Cardiac septum (tissue), 1 donor: Measurements from ENCODE around the gene PZP. TPM values are rescaled to one million over a fixed set of nuclear protein-coding genes. Genes with fewer than 3 reads are reported as not detected.

Experiments used
- DNase-seq: peaks from one replicate; pipeline ENCODE4 v3.0.0-alpha.2; 2020; ENCODE audit warnings: low spot score
- intact Hi-C: fragments of 100-400 bp; cut with DNase I; formaldehyde crosslinking; loops from one replicate; pipeline ENCODE4 v1.14.0; 2022
- total RNA-seq: library from RNA; stranded (reverse); fragmentation: NEBNext Ultra II Directional; extraction: Animal tissue kit (Norgen Biotek cat#: 25700); gene quantifications from one replicate; pipeline ENCODE4 v1.2.1, GENCODE V29; 2021
- donor health status: DM: no; HTN: no; CAD: no.

PZP gene
- total RNA-seq, 1 donor from 2014 or later = 0.46 TPM

DNA sequence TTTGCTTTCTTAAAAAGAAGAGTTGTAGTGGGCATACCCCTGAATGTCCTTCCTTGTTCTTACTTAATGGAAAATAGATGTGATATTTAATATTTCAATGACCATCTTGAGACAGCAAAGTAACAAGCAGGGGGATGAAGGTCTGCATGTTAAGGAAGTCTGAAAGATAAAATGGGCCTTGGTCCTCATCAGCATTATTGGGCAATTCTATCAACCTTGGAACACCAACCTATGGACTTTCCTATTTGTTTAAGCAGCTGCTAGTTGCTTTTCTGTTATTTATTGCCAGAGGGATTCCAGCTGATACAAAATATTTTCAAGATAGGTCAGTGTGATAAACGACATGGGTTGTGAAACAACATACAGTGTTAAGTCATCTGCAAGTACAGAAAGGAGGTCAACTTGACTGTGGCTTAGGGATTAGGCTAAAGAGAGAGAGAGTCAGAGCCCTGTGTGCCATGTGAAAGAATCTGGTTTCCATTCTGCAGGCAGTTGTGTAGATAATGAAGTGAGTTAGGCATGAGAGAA is 76.1 kb downstream of the PZP start:
- intact Hi-C loops = no loop called here
- no peak for DNase-seq

DNA sequence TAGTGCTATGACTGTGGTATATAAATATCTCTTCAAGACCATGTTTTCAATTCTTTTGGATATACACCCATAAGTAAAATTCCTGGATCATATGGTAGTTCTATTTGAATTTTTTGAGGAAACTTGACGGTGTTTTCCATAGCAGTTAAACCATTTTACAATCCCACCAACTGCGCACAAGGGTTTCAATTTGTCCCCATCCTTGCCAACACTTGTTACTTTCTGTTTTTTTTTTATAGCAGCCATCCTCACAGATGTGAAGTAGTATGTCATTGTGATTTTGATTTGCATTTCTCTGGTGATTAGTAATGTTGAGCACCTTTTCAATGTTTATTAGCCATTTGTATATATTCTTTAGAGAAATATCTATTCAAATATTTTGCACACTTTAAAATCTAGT is 78.0 kb downstream of the PZP start:
- no peak for DNase-seq
- intact Hi-C loops = no loop called here

DNA sequence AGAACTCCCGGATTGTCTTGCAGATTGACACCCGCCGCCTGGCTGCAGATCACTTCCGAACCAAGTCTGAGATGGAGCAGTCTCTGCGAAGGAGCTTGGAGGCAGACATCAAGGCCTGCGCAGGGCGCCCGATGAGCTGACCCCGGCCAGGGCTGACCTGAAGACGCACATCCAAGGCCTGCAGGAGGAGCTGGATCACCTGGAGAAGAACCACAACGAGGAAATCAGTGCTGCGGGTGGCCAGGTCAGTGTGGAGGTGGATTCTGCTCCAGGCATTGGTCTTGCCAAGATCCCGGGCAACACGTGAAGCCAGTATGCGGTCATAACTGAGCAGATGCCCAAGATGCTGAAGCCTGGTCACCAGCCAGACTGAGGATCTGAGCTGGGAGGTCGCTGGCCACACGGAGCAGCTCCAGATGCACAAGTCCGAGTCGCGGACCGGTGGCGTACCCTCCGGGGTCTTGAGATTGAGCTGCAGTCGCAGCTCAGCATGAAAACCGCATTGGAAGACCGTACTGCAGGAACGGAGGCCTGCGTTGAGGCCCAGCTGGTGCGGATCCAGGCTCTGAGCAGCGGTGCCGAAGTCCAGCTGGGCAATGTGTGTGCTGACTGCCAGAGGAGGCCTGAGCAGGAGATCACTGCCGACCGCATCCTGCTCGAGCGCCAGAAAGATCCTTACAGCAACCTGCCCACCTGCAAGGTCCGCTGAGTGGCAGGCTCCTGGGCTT is 80.1 kb downstream of the PZP start:
- intact Hi-C loops = no loop called here
- no peak for DNase-seq

DNA sequence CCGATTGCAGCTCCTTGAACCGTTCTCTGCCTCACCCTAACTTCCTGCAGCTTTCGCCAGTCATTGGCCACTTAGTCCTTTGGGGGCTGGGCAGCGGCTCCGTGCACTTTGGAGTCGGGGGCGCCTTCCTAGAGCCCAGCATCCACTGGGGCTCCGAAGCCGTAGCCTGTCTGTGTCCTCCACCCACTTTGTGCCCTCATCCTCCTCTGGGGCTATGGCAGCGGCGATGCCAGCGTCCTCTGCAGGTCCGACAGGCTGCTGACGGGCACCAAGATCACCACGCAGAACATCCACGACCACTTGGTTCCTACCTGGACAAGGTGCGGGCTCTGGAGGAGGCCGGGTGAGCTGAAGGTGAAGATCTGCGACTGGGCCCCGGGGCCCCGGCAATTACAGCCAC is 80.7 kb downstream of the PZP start:
- DNase-seq = no peak
- intact Hi-C loops = no loop called here

DNA sequence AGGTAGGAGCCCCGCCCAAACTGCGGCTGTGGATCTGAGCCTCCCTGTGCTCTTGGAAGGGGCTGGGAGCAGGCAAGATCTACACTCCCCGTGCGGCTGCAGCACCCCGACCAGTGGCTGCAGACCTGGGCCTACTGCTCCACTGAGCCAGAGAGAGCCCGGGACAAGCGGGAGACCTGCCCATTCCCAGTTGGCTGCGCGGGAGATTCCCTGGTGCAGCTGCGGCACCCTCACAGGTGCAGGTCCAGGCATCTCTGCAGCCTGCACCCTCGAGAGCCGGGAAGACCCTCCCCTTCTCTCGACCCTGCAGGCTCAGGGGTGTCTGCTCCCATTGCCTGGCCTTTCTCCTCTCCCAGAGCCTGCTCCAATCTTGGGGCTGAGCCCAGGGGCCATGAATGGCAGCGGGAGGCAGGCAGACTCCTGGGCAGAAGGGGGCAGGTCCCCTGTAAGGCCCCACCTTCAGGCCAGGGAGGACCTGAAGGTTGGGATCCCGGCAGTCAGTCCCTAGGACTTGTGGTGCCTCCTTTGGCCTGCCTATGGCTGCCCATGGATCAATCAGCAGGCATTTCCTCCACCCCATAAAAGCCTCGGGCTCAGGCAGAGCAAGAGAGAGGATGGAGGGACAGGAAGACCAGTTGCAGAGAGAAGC is 83.7 kb downstream of the PZP start:
- intact Hi-C loops = no loop called here
- DNase-seq = no peak

DNA sequence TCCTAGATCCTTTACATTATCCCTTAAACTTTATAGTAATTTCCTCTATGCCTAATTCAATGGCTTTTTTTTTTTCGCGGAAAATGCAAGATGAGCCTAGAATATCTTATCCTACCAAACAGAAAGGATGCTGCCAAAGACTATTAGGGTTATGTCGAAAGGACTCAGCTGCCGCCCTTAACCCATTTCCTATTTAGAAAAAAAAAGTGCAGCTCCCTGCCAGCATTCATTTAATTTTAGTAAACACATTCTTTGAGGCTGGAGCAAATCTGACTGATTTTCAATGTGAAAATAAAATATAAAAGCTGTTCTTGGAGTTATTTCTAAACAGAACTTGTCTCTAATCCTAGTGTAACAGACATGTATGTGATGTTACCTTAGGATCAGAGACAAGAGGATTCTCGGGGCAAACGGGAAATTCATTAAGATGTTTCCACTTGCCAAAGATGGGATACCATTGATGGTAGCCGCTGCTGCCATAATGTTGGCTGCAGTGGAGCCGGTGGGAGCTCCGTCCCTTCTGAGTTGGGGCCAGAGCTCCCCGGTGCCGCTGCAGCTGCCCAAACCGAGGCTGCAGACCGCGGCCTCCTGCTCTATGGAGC is 84.3 kb downstream of the PZP start:
- intact Hi-C loops = no loop called here
- no peak for DNase-seq

DNA sequence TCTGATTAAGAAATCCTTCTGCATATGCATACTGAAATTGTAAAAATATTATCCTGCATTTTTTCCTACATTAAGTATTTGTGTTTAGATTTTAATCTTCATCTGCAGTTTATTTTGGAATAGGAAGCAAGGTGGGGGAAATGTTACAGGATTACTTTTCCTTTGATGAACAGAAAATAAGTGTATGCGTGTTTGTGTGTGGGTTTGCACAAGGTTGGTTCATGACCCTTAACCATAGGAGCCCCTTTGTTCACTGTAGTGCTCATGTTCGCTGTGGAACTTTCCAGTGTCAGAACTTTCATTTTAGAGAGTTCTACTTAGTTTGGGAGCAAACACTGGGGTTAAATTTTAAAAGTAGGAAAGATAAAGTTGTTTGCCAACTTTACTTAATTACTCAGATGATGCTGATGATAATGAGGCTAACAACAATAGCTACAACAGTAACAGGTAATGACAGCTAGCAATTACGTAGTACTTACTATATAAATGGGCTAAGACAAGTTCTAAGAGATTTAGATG is 86.0 kb downstream of the PZP start:
- DNase-seq = no peak
- intact Hi-C loops = no loop called here

DNA sequence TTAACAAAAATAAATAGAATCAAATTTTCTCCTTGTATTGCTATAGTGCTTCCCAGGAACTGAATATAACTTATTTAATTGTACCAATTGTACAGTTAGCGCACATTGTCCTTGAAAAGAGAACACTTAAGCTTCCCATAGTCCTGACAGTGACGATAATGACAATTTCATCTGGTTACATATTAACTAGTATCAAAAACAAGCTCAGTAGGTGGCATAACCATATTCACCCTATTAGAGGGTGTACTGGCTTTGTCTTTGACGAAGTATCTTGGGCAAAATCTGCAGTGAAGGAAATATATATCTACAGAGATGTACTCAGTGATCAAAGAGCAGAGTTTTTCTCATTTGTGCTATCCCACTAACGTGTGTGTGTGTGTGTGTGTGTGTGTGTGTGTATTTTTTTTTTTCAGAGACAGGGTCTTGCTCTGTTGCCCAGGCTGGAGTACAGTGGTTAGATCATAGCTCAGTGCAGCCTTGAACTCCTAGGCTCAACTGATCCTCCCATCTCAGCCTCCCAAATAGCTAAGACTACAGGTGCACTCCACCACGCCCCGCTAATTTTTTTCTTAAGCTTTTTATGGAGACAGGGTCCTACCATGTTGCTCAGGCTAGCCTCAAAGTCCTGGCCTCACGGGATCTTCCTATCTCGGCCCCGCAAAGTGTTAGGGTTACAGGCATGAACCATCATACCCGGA is 87.6 kb downstream of the PZP start:
- DNase-seq = no peak
- intact Hi-C loops = no loop called here

DNA sequence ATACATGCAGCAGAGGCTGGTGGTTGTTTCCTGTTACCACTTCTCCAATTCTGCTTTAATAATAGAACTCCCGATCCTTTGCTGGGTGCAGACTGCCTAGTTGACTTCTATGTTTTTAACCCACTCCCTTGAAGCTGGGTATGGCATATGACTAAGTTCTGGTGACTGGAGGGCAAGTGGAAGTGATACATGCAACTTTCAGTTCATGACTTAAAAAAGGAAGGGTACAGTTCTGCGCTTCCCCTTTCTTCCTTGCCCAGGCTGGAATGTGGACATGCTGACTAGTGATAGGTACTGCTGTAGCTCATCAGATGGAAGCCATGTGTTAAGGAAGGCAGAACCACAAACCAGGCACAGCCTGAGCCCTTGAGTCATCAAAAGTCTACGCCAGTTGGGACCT is 90.0 kb downstream of the PZP start:
- DNase-seq = no peak
- intact Hi-C loops = loop anchor here (5.0 to 10.0 kb wide), 3 partner anchors 44 to 167 kb away; no protein-coding TSS in a partner anchor

DNA sequence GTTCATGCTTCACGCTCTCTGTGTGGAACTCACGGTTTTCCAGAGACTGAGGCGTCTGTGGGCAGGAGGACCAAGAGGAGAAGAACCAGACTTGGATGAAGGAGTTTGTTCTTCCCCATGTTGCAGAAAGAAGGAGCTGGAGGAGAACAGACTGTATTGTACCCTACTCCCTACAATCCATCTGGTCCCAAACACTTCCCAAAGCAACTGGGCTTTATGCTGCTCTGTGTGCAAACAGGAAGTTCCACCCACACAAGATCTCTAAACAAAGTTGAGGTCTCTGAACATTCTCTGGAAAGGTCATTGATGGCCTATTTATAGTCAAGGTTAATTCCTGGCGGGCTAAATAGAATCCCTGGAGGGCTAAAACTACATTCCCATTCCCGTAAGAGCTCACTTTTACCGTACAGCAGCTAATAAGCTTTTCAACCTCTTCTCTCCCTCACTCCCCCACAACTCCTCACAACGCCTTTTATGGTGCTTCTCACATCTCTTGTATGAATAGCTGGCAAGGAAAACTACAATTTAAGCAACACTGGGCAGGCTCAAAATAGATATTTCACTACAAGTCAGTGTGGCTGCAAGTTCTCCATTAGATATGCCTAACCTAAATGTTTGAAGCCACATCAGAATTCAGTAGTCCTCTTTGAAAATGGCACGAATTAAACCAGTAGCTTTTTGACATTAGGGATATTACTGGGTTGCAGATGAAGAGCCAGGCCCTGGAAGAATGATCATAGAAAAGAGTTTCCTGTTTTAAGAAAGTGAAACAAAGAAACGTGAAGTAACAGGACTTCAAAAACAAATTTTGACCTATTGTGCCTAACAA is 92.2 kb downstream of the PZP start, which contains the start of gene A2M:
TSS of gene A2M (minus strand) at position 189 of the 829 bp plus-strand sequence. CDS start at position 119, 70 bp downstream.
- DNase-seq = no peak
- intact Hi-C loops = loop anchor here (5.0 to 10.0 kb wide), 3 partner anchors 46 to 169 kb away; no protein-coding TSS in a partner anchor

DNA sequence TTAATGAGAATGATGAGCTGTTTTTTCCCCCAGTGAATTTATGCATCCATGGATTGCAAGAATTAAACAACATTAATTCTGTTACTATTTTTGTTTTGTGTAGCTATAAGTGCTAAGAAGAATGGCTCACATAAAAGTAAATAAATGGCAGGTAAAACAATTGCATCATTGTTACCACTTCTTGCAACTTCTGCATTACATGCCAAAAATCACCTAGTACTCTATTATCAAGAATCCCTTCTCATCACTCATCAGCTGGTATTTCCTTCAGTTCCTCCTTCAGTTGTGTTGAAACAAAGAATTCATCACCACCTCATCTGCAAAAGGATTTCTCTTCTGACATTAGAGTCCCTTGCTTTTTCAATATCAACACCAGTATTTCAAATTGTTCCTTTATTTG is 93.2 kb downstream of the PZP start:
- intact Hi-C loops = loop anchor here (5.0 to 10.0 kb wide), 4 partner anchors 47 to 170 kb away; no protein-coding TSS in a partner anchor
- no peak for DNase-seq

DNA sequence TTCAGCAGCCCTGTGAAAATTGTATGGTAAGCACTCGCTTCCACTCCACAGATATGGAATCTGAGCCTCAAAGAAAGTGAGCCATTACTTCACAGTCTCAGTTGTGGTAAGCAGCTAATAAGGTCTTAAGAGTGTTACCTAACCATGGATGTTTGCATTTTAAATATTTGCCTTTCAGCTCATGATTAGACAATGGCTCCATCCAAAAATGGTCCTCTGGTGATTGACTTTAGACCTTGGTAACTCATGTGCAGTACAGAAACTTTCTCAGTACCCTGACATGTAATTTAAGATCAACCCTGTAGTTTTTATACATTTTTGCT is 94.2 kb downstream of the PZP start:
- intact Hi-C loops = loop anchor here (5.0 to 10.0 kb wide), 2 partner anchors 47 to 171 kb away; no protein-coding TSS in a partner anchor
- no peak for DNase-seq

DNA sequence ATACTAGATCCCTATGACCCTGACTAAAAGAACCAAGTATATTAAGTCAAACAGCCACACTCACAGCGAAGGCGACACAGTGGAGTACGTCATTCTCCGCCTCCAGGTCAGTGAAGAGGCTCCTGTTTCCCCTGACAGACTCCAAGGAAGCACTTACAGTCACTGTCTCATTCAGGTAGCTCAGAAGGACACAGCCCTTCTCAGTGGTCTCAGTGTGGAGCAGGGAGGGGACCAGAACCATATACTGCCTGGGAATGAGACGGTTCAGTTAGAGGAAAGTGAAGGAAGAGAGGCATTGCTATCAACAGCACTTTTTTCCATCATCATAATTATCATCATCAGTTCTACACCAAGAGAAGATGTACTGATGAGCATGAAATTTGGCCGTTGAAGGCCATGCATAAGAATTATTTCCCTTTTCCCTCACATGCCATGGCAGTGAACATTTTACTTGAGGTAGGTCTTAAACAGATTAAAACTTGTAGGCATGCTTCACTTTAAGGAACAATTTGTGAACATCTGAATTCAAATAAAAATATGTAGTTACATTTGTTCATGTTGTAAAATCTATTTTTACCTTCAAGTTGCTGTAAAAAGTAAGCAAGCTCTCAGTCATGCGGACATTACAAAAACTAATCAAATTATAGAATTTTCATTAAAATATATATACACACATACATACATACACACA is 94.8 kb downstream of the PZP start:
- intact Hi-C loops = loop anchor here (5.0 to 10.0 kb wide), 2 partner anchors 46 to 171 kb away; no protein-coding TSS in a partner anchor
- DNase-seq = no peak

DNA sequence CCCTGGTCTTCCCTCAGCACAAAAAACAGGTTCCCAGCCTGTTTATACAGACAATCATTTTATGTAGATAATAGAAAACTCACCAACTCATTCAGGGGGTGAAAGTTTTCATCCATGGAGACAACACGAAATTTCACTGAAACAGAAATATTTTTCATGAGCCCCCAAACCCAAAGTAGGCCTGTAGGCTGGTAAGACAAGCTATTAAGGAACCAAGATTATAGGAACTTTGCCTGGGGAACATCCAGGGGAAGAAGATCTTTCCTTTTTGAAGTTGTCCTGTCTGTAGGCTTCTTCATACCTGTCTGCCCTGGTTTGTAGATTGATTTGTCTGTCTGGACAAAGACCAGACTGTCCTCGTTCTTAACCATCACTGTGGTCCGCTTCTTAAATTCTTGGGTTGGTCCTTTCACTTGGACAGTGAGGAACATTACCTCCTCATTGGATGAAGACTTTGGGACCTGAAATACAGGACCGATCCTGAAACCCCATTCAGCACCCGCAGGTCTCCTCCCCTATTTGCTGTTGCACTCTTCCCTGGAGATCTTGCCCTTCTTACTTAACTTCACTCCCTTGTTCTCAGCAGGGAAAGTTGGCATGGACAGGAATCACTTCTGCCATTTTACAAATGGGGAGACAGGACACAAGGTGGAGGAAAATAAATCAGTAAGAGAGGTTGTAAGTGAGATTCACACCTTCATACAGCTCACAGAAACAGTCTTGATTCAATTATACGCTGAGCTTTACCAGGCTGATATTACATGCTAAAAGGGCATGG is 95.9 kb downstream of the PZP start:
- DNase-seq = no peak
- intact Hi-C loops = loop anchor here (5.0 to 10.0 kb wide), 2 partner anchors 45 to 173 kb away; no protein-coding TSS in a partner anchor

DNA sequence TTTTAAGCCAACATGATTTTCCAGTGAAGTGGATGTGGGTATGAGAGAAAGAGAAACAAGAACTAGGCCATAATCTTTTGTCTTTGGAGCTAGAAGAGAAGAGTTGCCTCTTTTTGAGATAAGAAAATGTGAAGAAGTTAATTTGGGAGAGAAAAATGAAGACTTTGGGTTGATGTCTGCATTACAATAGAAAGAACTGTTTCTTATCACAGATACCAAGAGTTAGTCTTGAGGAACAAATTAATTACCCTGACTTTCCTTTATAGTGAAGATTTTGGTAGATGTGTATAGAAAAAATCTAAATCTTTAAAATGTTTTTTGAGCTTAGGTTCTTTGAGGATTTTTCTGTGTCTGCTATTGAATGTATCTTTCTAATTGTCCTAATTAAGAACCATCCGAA is 96.7 kb downstream of the PZP start:
- intact Hi-C loops = loop anchor here (5.0 to 10.0 kb wide), 2 partner anchors 44 to 173 kb away; no protein-coding TSS in a partner anchor
- DNase-seq = no peak

DNA sequence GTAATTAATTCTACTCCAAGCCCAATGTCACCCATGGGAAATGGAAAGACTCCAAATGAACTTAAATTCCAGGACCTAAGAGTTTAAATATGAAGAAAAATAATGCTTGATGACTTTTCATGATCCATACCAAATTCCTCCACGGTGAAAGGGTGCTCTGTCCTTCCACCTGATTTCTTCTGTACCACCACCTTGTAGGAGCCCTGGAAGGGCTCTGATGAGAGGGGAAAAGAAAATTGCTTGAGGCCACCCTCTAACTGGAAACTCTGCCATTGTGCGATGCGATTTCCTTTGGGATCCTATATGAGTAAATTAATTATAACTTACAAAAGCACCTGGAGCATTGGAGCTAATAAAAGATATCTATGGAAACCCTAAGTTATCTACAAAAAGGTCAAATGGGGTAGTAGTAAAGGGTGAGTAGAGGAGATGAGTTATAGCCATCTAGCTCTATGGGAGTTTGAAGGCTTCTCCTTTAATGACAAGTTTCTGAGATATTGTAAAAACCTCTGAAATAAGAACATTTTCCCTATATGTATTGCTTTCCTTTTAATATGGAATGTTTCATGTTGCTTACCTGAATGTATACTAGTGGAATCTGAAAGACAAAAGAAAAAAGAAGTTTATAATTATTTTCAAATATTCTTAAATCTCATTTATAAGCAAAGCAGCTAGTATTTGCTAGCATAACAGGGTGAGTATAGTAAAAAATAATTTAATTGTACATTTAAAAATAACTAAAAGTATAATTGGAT is 98.3 kb downstream of the PZP start:
- intact Hi-C loops = loop anchor here (5.0 to 10.0 kb wide), 2 partner anchors 43 to 175 kb away; no protein-coding TSS in a partner anchor
- no peak for DNase-seq

DNA sequence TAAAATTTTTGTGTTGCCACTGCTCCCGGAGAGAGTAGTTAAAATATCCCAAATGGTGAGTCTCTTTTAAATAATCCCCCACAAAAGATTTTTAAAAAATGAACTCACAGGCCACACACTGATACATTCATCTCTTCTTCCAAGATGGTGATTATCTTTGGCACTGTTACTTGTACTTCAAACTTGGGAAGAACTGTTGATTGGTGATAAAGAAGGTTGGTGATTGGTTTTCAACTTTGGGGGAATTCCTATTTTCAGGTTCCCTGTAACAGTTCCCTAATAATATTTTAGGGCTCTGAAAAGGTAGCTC is 99.0 kb downstream of the PZP start:
- intact Hi-C loops = no loop called here
- DNase-seq = no peak
